Peyer's patch (tissue), 4 donors: Measurements from ENCODE around the gene TLX1. TPM values are rescaled to one million over a fixed set of nuclear protein-coding genes. Genes with fewer than 3 reads are reported as not detected.

ENCODE experiments used
- DNase-seq, 3 donors: peaks; one replicate each; pipeline ENCODE4 v3.0.0-alpha.2; 2017 to 2019
- H3K27ac ChIP-seq, 4 donors: fragments of 200-600 bp; sonication (generic); one replicate each; pipeline ENCODE4 v1.5.1; 2016 to 2019
- H3K27me3 ChIP-seq, 2 donors: fragments of 200-600 bp; sonication (generic); one replicate each; pipeline ENCODE4 v1.5.1; 2019
- H3K36me3 ChIP-seq, 3 donors: fragments of 200-600 bp; sonication (generic); one replicate each; pipeline ENCODE4 v1.5.1; 2016 to 2019
- H3K4me1 ChIP-seq, 4 donors: fragments of 200-600 bp; sonication (generic); one replicate each; pipeline ENCODE4 v1.5.1; 2016 to 2019
- H3K4me3 ChIP-seq, 4 donors: fragments of 200-600 bp; sonication (generic); 1 replicate in 3 of 4; 2 replicates in 1 of 4; pipeline ENCODE4 v1.5.1; 2016 to 2019; ENCODE audit warnings: mild to moderate bottlenecking in 1 of 4
- H3K9me3 ChIP-seq, 4 donors: fragments of 200-600 bp; sonication (generic); one replicate each; pipeline ENCODE4 v1.5.1; 2016 to 2019; ENCODE audit warnings: mild to moderate bottlenecking in 1 of 4
- CTCF ChIP-seq, 6 experiments: fragments of 450-650 bp in 4 of 6; fragments of 200-600 bp in 2 of 6; sonication (generic) in 1 of 6; IDR thresholded peaks; one replicate each; pipeline ENCODE4 v1.5.1; 2017 to 2019; ENCODE audit warnings: antibody characterized with exemption in 6 of 6, mild to moderate bottlenecking in 3 of 6, moderate library complexity in 1 of 6
- POLR2A ChIP-seq, 2 donors: fragments of 450-650 bp; IDR thresholded peaks; one replicate each; pipeline ENCODE4 v1.5.1; 2017; ENCODE audit warnings: antibody characterized with exemption in 2 of 2, mild to moderate bottlenecking in 2 of 2, moderate library complexity in 2 of 2
- total RNA-seq, 4 donors: library from RNA; depleted of rRNA; stranded (reverse); fragments of >200 nt; gene quantifications; one replicate each; pipeline ENCODE4 v1.1.0, GENCODE V29; 2016

The TLX1 gene
- total RNA-seq, 4 donors from 2014 or later: 1.6 to 4.8 (median 3.2) TPM; not detected in 1

GRCh38 chr10:101120520-101120883, 10.6 kb upstream of the TLX1 start:
- peak overlapping the region; percentile 45 to 62 (median 53) for H3K4me3 ChIP-seq
- H3K27me3 ChIP-seq: peaks cover 0 to 6% of the 10 kb centered on the region in 2 donors
- peak overlapping the region in 2 of 4 donors; percentile 49 to 51 for H3K27ac ChIP-seq
- no peak for DNase-seq
- no peaks in the 10 kb centered on the region for H3K36me3 ChIP-seq
- TF ChIP-seq POLR2A (IDR thresholded peaks at IDR 0.05) (no peak), CTCF (IDR thresholded peaks at IDR 0.05) (no peak)
- peaks cover 0 to 30% (median 9%) of the 10 kb centered on the region in 4 donors for H3K4me1 ChIP-seq
- no peaks in the 10 kb centered on the region for H3K9me3 ChIP-seq

GRCh38 chr10:101120884-101121653, 10.0 kb upstream of the TLX1 start:
- peak; percentile 44 to 89 (median 85) for DNase-seq
- Histone ChIP-seq H3K4me1 (peaks cover 0 to 30% (median 9%) of the 10 kb centered on the region in 4 donors), H3K27ac (peak overlapping the region in 3 of 4 donors; percentile 49 to 54 (median 51)), H3K36me3 (no peaks in the 10 kb centered on the region), H3K9me3 (no peaks in the 10 kb centered on the region), H3K27me3 (peaks cover 0 to 6% of the 10 kb centered on the region in 2 donors), H3K4me3 (peak overlapping the region; percentile 45 to 62 (median 53))
- TF ChIP-seq POLR2A (IDR thresholded peaks at IDR 0.05) (peak in 1 of 2 donors; percentile 33), CTCF (IDR thresholded peaks at IDR 0.05) (no peak)

- Histone ChIP-seq H3K9me3 (no peaks in the 10 kb centered on the region), H3K27me3 (peaks cover 0 to 6% of the 10 kb centered on the region in 2 donors), H3K36me3 (no peaks in the 10 kb centered on the region), H3K4me1 (peaks cover 0 to 30% (median 9%) of the 10 kb centered on the region in 4 donors), H3K27ac (no peak overlapping the region), H3K4me3 (peak overlapping the region; percentile 45 to 62 (median 53))
- no peak for TF ChIP-seq CTCF (IDR thresholded peaks at IDR 0.05)
- no peak for TF ChIP-seq POLR2A (IDR thresholded peaks at IDR 0.05)
- peak in 1 of 3 donors; percentile 51 for DNase-seq
Measured at GRCh38 chr10:101121654-101122031, 9.5 kb upstream of the TLX1 start.

GRCh38 chr10:101122270-101123084, 8.6 kb upstream of the TLX1 start:
- no peaks in the 10 kb centered on the region for H3K9me3 ChIP-seq
- DNase-seq: peak in 1 of 3 donors; percentile 34
- TF ChIP-seq POLR2A (IDR thresholded peaks at IDR 0.05) (no peak), CTCF (IDR thresholded peaks at IDR 0.05) (no peak)
- H3K27ac ChIP-seq: no peak overlapping the region
- H3K36me3 ChIP-seq: no peaks in the 10 kb centered on the region
- peaks cover 0 to 30% (median 9%) of the 10 kb centered on the region in 4 donors for H3K4me1 ChIP-seq
- H3K27me3 ChIP-seq: peaks cover 0 to 6% of the 10 kb centered on the region in 2 donors
- H3K4me3 ChIP-seq: peak overlapping the region in 3 of 4 donors; percentile 29 to 50 (median 44)

- Histone ChIP-seq H3K9me3 (no peaks in the 10 kb centered on the region), H3K36me3 (no peaks in the 10 kb centered on the region), H3K4me3 (peak overlapping the region; percentile 13 to 50 (median 36)), H3K27ac (no peak overlapping the region), H3K4me1 (peaks cover 0 to 30% (median 9%) of the 10 kb centered on the region in 4 donors), H3K27me3 (peaks cover 0 to 6% of the 10 kb centered on the region in 2 donors)
- TF ChIP-seq POLR2A (IDR thresholded peaks at IDR 0.05): no peak
- no peak for TF ChIP-seq CTCF (IDR thresholded peaks at IDR 0.05)
- no peak for DNase-seq
Measured at GRCh38 chr10:101123085-101123814, 7.8 kb upstream of the TLX1 start.
